ENCODE measurements around the gene SLC8B1. TPM values are rescaled to one million over a fixed set of nuclear protein-coding genes. Genes with fewer than 3 reads are reported as not detected.

SLC8B1 gene
- total RNA-seq, 1 experiment from 2014 or later = 13.0 TPM

DNA sequence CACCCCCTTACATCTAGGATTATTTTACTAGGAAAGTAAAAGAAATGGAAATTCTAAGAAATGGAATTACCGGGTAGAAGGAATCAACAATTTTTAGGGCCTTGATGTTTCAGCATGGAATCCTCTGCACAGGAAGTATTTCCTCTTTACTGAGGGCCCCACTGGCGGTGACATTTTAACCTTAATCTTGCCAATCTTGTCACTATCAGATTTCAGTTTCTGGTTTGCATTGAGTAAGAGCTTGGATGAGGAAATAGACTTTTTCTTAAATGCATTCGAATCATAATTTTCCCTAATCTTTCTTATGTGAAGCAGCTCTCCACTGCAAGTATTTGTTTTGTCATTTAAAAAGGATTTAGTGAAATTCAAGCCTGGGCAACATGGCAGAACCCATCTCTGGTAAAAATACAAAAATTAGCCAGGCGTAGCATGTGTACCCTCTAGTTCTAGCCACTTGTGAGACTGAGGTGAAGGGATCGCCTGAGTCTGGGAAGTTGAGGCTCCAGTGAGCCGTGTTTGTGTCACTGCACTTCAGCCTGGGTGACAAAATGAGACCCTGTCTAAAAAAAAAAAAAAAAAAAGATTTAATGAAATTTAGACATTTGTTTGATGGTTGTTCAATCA lies 73.0 kb downstream of the SLC8B1 start:
- Histone ChIP-seq H3K27me3 (replicated peaks; ENCODE audit: control insufficient read depth, insufficient read depth, low read length) (no peaks in the 10 kb centered on the region), H3K36me3 (ENCODE audit: control insufficient read depth, insufficient read depth, low read length) (0 out of 2 replicates have a peak, but pooled peaks cover 1% of the 10 kb centered on the region), H3K4me1 (no peaks in the 10 kb centered on the region), H3K4me3 (ENCODE audit: low read depth, low read length) (no peak overlapping the region), H3K9me3 (no peaks in the 10 kb centered on the region)
- intact Hi-C loops (cut with micrococcal nuclease; ENCODE audit: unreplicated experiment) = no loop called here
- BruUV-seq (replicated peaks) = no TSS peak
- H3K36me3 Mint-ChIP-seq (ENCODE audit: insufficient read depth, unreplicated experiment) = peaks cover 20% of the 10 kb centered on the region
- H3K27ac Mint-ChIP-seq (ENCODE audit: unreplicated experiment) = no peak overlapping the region
- no peaks in the 10 kb centered on the region for H3K27me3 Mint-ChIP-seq (ENCODE audit: insufficient read depth, unreplicated experiment)
- no peak for TF ChIP-seq CTCF (IDR thresholded peaks at IDR 0.05; ENCODE audit: insufficient read depth in 1 of 2, low read depth in 1 of 2, low read length in 1 of 2, severe bottlenecking in 1 of 2, unreplicated experiment in 1 of 2)
- ChIA-PET POLR2A (no interaction called here), CTCF (no interaction called here)
- H3K9me3 Mint-ChIP-seq (ENCODE audit: unreplicated experiment) = no peaks in the 10 kb centered on the region
- no peak overlapping the region for H3K4me3 Mint-ChIP-seq (ENCODE audit: unreplicated experiment)
- no peak for DNase-seq
- peaks cover 15% of the 10 kb centered on the region for H3K4me1 Mint-ChIP-seq (ENCODE audit: low read depth, unreplicated experiment)

DNA sequence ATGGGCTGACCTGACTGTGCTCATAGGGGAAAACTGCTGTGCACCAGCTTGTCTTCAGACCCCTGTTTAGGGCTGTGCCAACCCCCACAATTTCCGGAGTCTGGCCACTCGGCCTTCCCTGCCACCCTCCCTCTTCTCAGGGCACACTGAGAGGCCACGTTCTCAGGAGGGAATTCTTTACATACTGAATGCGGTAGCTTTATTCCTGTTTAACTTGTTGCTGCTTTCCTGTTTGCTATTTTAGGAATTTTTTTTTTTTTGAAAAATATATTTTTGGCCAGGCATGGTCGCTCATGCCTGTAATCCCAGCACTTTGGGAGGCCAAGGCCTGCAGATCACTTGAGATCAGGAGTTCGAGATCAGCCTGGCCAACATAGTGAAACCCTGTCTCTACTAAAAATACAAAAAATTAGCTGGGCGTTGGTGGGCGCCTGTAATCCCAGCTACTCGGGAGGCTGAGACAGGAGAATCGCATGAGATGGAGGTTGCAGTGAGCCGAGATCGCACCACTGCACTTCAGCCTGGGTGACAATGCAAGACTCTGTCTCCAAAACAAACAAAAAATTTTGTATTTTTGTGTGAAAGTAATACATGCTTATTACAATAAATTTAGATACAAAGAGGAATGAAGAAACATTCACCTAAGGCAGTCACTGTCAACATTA lies 74.1 kb downstream of the SLC8B1 start:
- POLR2A ChIA-PET = interaction anchor here (0.6 kb wide), 1 partner anchor 23 kb away, joined by 3 read pairs; no protein-coding TSS in a partner anchor
- no peaks in the 10 kb centered on the region for H3K4me1 ChIP-seq
- no peak overlapping the region for H3K27ac Mint-ChIP-seq (ENCODE audit: unreplicated experiment)
- no peak overlapping the region for H3K4me3 ChIP-seq (ENCODE audit: low read depth, low read length)
- no peaks in the 10 kb centered on the region for H3K27me3 ChIP-seq (replicated peaks; ENCODE audit: control insufficient read depth, insufficient read depth, low read length)
- no peaks in the 10 kb centered on the region for H3K9me3 Mint-ChIP-seq (ENCODE audit: unreplicated experiment)
- DNase-seq = no peak
- intact Hi-C loops (cut with micrococcal nuclease; ENCODE audit: unreplicated experiment) = no loop called here
- no peaks in the 10 kb centered on the region for H3K27me3 Mint-ChIP-seq (ENCODE audit: insufficient read depth, unreplicated experiment)
- H3K36me3 Mint-ChIP-seq (ENCODE audit: insufficient read depth, unreplicated experiment) = peaks cover 14% of the 10 kb centered on the region
- H3K4me1 Mint-ChIP-seq (ENCODE audit: low read depth, unreplicated experiment) = peaks cover 15% of the 10 kb centered on the region
- H3K36me3 ChIP-seq (ENCODE audit: control insufficient read depth, insufficient read depth, low read length) = 0 out of 2 replicates have a peak, but pooled peaks cover 1% of the 10 kb centered on the region
- H3K4me3 Mint-ChIP-seq (ENCODE audit: unreplicated experiment) = no peak overlapping the region
- no TSS peak for BruUV-seq (replicated peaks)
- CTCF ChIA-PET = interaction anchor here (0.6 to 1.0 kb wide), 3 partner anchors 12 to 86 kb away, joined by 3 to 4 read pairs (median 3); no protein-coding TSS in a partner anchor
- no peak for TF ChIP-seq CTCF (IDR thresholded peaks at IDR 0.05; ENCODE audit: insufficient read depth in 1 of 2, low read depth in 1 of 2, low read length in 1 of 2, severe bottlenecking in 1 of 2, unreplicated experiment in 1 of 2)
- H3K9me3 ChIP-seq = no peaks in the 10 kb centered on the region

GRCh38 chr12:113260127-113260526 lies 74.8 kb downstream of the SLC8B1 start:
- no peak overlapping the region for H3K4me3 Mint-ChIP-seq (ENCODE audit: unreplicated experiment)
- Histone ChIP-seq H3K9me3 (no peaks in the 10 kb centered on the region), H3K27me3 (replicated peaks; ENCODE audit: control insufficient read depth, insufficient read depth, low read length) (no peaks in the 10 kb centered on the region), H3K4me1 (no peaks in the 10 kb centered on the region), H3K4me3 (ENCODE audit: low read depth, low read length) (no peak overlapping the region), H3K36me3 (ENCODE audit: control insufficient read depth, insufficient read depth, low read length) (0 out of 2 replicates have a peak, but pooled peaks cover 1% of the 10 kb centered on the region)
- BruUV-seq (replicated peaks) = no TSS peak
- no peaks in the 10 kb centered on the region for H3K9me3 Mint-ChIP-seq (ENCODE audit: unreplicated experiment)
- H3K36me3 Mint-ChIP-seq (ENCODE audit: insufficient read depth, unreplicated experiment) = peaks cover 11% of the 10 kb centered on the region
- H3K27me3 Mint-ChIP-seq (ENCODE audit: insufficient read depth, unreplicated experiment) = no peaks in the 10 kb centered on the region
- peaks cover 15% of the 10 kb centered on the region for H3K4me1 Mint-ChIP-seq (ENCODE audit: low read depth, unreplicated experiment)
- POLR2A ChIA-PET = no interaction called here
- intact Hi-C loops (cut with micrococcal nuclease; ENCODE audit: unreplicated experiment) = no loop called here
- no peak for DNase-seq
- CTCF ChIA-PET = interaction anchor here (1.0 kb wide), 1 partner anchor 86 kb away, joined by 3 read pairs; no protein-coding TSS in a partner anchor
- H3K27ac Mint-ChIP-seq (ENCODE audit: unreplicated experiment) = no peak overlapping the region
- TF ChIP-seq CTCF (IDR thresholded peaks at IDR 0.05; ENCODE audit: insufficient read depth in 1 of 2, low read depth in 1 of 2, low read length in 1 of 2, severe bottlenecking in 1 of 2, unreplicated experiment in 1 of 2) = no peak
